Measurements from ENCODE around the gene SORL1-AS1.

SORL1-AS1 gene

GRCh38 chr11:121450401-121450800 lies 2.4 kb downstream of the SORL1-AS1 start:
- no peak for DNase-seq
- H3K36me3 ChIP-seq (ENCODE audit: control insufficient read depth in 4 of 4, insufficient read depth in 4 of 4, low read length in 4 of 4), result peaks cover 0 to 3% (median 0%) of the 10 kb centered on the region in 4 donors
- no peaks in the 10 kb centered on the region for H3K27me3 ChIP-seq (ENCODE audit: control insufficient read depth in 3 of 3, insufficient read depth in 3 of 3, low read length in 2 of 3)
- no peak overlapping the region for H3K9ac ChIP-seq (ENCODE audit: insufficient read depth in 1 of 2, low read length in 2 of 2)
- H3K9me3 ChIP-seq (ENCODE audit: control insufficient read depth in 4 of 4, insufficient read depth in 3 of 4, low read length in 3 of 4), result no peaks in the 10 kb centered on the region
- H3K4me3 ChIP-seq, result no peak overlapping the region
- ATAC-seq (ENCODE audit: insufficient read depth, low FRiP score), result no peak
- TF ChIP-seq CTCF (IDR thresholded peaks at IDR 0.05; ENCODE audit: control extremely low read depth, extremely low read depth), result no peak
- 39 to 65% methylated on average over 1 of the region's 1 CpG for WGBS, 2 donors
- H3K4me1 ChIP-seq (ENCODE audit: control insufficient read depth in 5 of 5, insufficient read depth in 5 of 5, low read length in 5 of 5), result peaks cover 0 to 19% (median under 1%) of the 10 kb centered on the region in 5 donors
- H3K27ac ChIP-seq (ENCODE audit: low read depth in 1 of 2, low read length in 1 of 2), result no peak overlapping the region

- peak overlapping the region in 1 of 2 donors; percentile 32 for H3K27ac ChIP-seq (ENCODE audit: low read depth in 1 of 2, low read length in 1 of 2)
- DNase-seq (no peak), ATAC-seq (ENCODE audit: insufficient read depth, low FRiP score) (no peak)
- H3K4me1 ChIP-seq (ENCODE audit: control insufficient read depth in 5 of 5, insufficient read depth in 5 of 5, low read length in 5 of 5), result peaks cover 0 to 19% (median 4%) of the 10 kb centered on the region in 5 donors
- no peak overlapping the region for H3K9ac ChIP-seq (ENCODE audit: insufficient read depth in 1 of 2, low read length in 2 of 2)
- peaks cover 0 to 3% (median 0%) of the 10 kb centered on the region in 4 donors for H3K36me3 ChIP-seq (ENCODE audit: control insufficient read depth in 4 of 4, insufficient read depth in 4 of 4, low read length in 4 of 4)
- 83 to 88% methylated on average over 2 of the region's 2 CpGs for WGBS, 2 donors
- H3K9me3 ChIP-seq (ENCODE audit: control insufficient read depth in 4 of 4, insufficient read depth in 3 of 4, low read length in 3 of 4), result no peaks in the 10 kb centered on the region
- H3K4me3 ChIP-seq, result no peak overlapping the region
- no peaks in the 10 kb centered on the region for H3K27me3 ChIP-seq (ENCODE audit: control insufficient read depth in 3 of 3, insufficient read depth in 3 of 3, low read length in 2 of 3)
- TF ChIP-seq CTCF (IDR thresholded peaks at IDR 0.05; ENCODE audit: control extremely low read depth, extremely low read depth), result no peak
These were observed 3.1 kb downstream of the SORL1-AS1 start for GRCh38 chr11:121449626-121450025.

GRCh38 chr11:121449123-121449522 lies 3.6 kb downstream of the SORL1-AS1 start:
- H3K4me1 ChIP-seq (ENCODE audit: control insufficient read depth in 5 of 5, insufficient read depth in 5 of 5, low read length in 5 of 5), result peaks cover 0 to 19% (median 4%) of the 10 kb centered on the region in 5 donors
- H3K9ac ChIP-seq (ENCODE audit: insufficient read depth in 1 of 2, low read length in 2 of 2), result no peak overlapping the region

More at GRCh38 chr11:121449123-121449522, 3.6 kb downstream of the SORL1-AS1 start:
- Histone ChIP-seq H3K27me3 (ENCODE audit: control insufficient read depth in 3 of 3, insufficient read depth in 3 of 3, low read length in 2 of 3) (no peaks in the 10 kb centered on the region), H3K9me3 (ENCODE audit: control insufficient read depth in 4 of 4, insufficient read depth in 3 of 4, low read length in 3 of 4) (no peaks in the 10 kb centered on the region), H3K27ac (ENCODE audit: low read depth in 1 of 2, low read length in 1 of 2) (peak overlapping the region in 1 of 2 donors; percentile 10), H3K36me3 (ENCODE audit: control insufficient read depth in 4 of 4, insufficient read depth in 4 of 4, low read length in 4 of 4) (peaks cover 0 to 3% (median 0%) of the 10 kb centered on the region in 4 donors), H3K4me3 (no peak overlapping the region)
- no peak for TF ChIP-seq CTCF (IDR thresholded peaks at IDR 0.05; ENCODE audit: control extremely low read depth, extremely low read depth)
- DNase-seq, result no peak
- no peak for ATAC-seq (ENCODE audit: insufficient read depth, low FRiP score)
- 63 to 80% methylated on average over 4 of the region's 4 CpGs for WGBS, 2 donors
